Keratinocyte (primary cell): ENCODE results near the gene EMX1.
A peak's percentile ranks its signal among the peaks of the same experiment; 100 is the strongest.

ENCODE experiments used
- CTCF ChIP-seq, 3 experiments: IDR thresholded peaks in 1 of 3; conservative IDR thresholded peaks in 1 of 3; optimal IDR thresholded peaks in 1 of 3; 2 replicates in 2 of 3; 3 replicates in 1 of 3; pipeline versions ENCODE3 to v1.5.1; 2011; ENCODE audit warnings: low read length in 3 of 3, mild to moderate bottlenecking in 3 of 3, moderate library complexity in 2 of 3, control low read depth in 1 of 3, inconsistent platforms in 1 of 3; ENCODE audit not compliant: insufficient read depth in 2 of 3; ENCODE audit errors: extremely low read depth in 1 of 3
- EZH2 ChIP-seq: IDR thresholded peaks from one replicate; pipeline ENCODE4 v1.6.1; 2012; ENCODE audit warnings: inconsistent platforms, mild to moderate bottlenecking, low read length, moderate library complexity

GRCh38 chr2:72893594-72894319 is 23.6 kb upstream of the EMX1 start:
- TF ChIP-seq EZH2 (no peak), CTCF (optimal IDR thresholded peaks at IDR 0.05 in 1 of 3, IDR thresholded peaks at IDR 0.05 in 1 of 3, conservative IDR thresholded peaks at IDR 0.05 in 1 of 3; ENCODE audit: extremely low read depth in 1 of 3, insufficient read depth in 2 of 3, low read length in 3 of 3) (peak in 2 of 3 experiments; percentile 79 to 81)
